GM12801 (cell line): ENCODE measurements around the gene TMEM129.

Experiments
- CTCF ChIP-seq: IDR thresholded peaks from one replicate; pipeline ENCODE4 v1.5.1; 2011; ENCODE audit warnings: control low read depth; ENCODE audit not compliant: insufficient read length; ENCODE audit errors: extremely low read depth

TMEM129 gene

GRCh38 chr4:1690698-1691097 is 30.4 kb downstream of the TMEM129 start:
- no peak for TF ChIP-seq CTCF

- no peak for TF ChIP-seq CTCF
Measured at GRCh38 chr4:1686440-1687036, 34.6 kb downstream of the TMEM129 start.

GRCh38 chr4:1685235-1686150 is 35.6 kb downstream of the TMEM129 start:
- no peak for TF ChIP-seq CTCF

- no peak for TF ChIP-seq CTCF
Measured at GRCh38 chr4:1684506-1685234, 36.5 kb downstream of the TMEM129 start.

GRCh38 chr4:1683736-1684505 is 37.2 kb downstream of the TMEM129 start, which contains the start of gene FAM53A:
Gene FAM53A (minus strand): TSS chr4:1684313. CDS start chr4:1668741, 15,572 bp downstream.
- TF ChIP-seq CTCF, result no peak

GRCh38 chr4:1683261-1683735 is 37.8 kb downstream of the TMEM129 start:
- TF ChIP-seq CTCF, result no peak

- TF ChIP-seq CTCF, result no peak
Measured at GRCh38 chr4:1682860-1683259, 38.3 kb downstream of the TMEM129 start.
